Suppressor macrophage (primary cell): ENCODE measurements around the gene SCLT1.
"Not testable (repeated sequence)": the region's sequence is repeated elsewhere in the genome, so short reads cannot be mapped to it uniquely, and the experiment has no call there.

Source experiments
- DNase-seq, 4 experiments: peaks; one replicate each; pipeline ENCODE4 v3.0.0-alpha.2; 2020 to 2022
- total RNA-seq, 17 experiments: gene quantifications; one replicate each; lab custom pipeline; 2026; ENCODE audit warnings: mixed read lengths in 6 of 17, inconsistent platforms in 3 of 17; lab: John Stamatoyannopoulos, UW

The SCLT1 gene
- 13.7 to 34.5 (median 23.1) reads per million in 17 experiments for total RNA-seq

- DNase-seq, result peak; percentile 99 to 100 (median 100)
Measured at GRCh38 chr4:129093191-129093920, at the start of gene SCLT1. Gene SCLT1 (minus strand): TSS chr4:129093539. CDS start chr4:129093103, 436 bp downstream.

GRCh38 chr4:129140521-129140920 is 47.2 kb upstream of the SCLT1 start:
- DNase-seq, result peak in 1 of 4 experiments; percentile 13

DNA sequence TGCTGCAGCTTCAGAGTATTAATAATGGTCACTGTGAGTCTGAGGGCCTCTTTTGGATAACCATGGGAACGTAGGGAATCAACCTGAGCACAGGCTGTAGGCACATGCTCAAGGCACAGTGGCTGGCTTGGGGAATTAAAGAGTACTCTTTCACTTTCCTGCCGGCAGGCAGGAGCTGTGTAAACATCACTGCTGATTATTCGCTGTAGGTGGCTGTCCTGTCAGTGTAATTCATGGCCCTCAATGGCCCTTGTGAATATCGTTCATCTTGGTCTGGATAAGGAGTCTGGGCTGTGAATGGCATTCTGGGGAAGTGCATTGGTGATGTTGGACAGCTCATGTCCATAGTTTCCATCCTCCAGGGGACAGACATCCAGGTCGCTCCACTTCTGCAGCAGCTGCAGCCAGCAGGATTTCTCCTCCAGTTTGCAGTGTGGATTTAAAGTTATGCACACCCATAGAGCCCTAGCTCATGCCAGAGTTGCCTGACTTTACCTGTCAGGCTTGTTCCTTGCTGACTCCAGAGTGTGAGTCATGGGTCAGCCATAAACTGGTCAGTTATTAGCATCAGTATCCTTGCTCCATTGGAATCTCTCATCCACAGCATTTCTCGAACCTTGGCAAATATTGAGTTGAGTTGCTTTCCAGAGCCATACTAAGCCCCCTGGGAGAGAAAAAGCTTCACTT is 45.6 kb upstream of the SCLT1 start:
- no peak for DNase-seq

DNA sequence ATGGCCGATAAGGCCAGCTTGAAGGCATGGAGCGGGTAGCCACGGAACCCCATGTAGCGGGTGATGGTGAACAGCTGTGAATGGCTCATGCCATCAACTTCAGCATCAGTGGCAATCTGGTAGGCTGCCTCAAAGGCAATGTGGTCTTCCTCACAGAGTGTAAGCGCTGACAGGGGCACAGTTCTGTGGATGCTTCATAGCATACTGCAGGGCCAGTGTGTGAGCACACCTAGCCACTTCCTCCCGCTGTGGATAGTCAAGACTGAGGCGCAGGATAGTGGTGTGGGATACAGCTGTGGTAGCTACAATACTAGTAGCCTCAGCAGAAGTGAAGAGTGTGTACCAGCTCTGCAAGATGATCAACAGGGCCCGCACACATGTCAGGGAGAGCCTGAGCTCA is 43.1 kb upstream of the SCLT1 start:
- no peak for DNase-seq

DNA sequence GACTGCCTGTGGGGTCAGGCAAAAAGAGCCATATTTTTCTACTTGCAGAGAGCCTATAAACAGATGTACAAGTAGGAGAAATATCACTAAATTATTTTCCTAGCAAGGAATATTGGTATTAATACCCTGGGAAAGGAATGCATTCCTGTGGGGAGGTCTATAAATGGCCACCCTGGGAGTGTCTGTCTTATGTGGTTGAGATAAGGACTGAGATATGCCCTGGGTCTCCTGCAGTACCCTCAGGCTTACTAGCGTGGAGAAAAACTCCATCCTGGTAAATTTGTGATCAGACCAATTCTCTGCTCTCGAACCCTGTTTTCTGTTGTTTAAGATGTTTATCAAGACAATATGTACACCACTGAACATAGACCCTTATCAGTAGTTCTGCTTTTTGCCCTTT is 38.0 kb upstream of the SCLT1 start:
- DNase-seq, result no peak

DNA sequence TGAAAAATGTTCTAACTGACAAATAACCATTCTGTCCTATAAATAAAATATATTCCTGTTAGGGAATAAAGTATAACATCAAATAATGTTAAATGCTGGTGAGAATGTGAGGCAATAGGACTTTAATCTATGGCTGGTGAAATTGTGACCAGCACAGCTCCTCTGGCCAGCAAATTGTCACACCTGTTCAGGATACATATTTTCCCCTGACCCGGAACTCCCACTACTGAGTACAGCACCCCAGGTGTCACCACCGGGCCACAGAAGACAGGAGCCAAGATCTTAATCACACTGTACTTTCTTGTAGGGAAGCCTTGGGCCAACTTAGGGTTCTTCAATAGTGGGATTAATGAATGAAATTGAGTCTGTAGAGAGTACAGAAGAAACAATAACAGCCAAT is 35.8 kb upstream of the SCLT1 start:
- no peak for DNase-seq

DNA sequence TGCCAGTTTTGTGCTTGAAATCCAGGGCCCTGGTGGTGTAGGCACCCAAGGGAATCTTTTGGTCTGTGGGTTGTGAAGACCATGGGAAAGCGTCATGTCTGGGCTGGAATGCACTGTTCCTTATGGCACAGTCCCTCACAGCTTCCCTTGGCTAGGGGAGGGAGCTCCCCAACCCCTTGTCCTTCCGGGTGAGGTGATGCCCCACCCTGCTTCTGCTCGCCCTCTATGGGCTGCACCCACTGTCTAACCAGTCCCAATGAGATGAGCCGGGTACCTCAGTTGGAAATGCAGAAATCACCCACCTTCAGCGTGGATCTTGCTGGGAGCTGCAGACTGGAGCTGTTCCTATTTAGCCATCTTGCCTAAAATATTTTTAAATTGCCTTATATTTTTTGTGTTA is 33.3 kb upstream of the SCLT1 start:
- not testable (repeated sequence) for DNase-seq

GRCh38 chr4:129117705-129118104 is 24.4 kb upstream of the SCLT1 start:
- no peak for DNase-seq

- no peak for DNase-seq
Measured at GRCh38 chr4:129113919-129114318, 20.6 kb upstream of the SCLT1 start.

DNA sequence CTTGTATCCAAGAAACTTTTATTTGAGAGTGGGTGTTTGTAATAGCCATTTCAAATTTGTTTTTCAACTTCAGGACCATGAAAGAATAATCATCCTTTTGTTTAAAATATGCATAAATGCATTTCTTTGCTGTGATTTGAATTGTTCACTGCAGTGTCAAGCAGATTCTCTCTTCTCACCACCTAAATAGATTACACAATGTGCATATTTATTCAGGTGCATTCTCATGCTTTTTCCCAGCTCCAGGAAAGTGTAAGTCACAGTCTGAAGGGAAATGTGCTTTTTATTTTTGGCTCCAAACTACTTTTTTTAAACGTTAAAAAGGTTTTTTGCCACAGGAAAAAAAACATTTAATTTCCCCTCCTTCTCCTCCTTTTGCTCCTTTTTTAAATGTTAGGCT is 20.1 kb upstream of the SCLT1 start:
- DNase-seq, result no peak

GRCh38 chr4:129111919-129112318 is 18.6 kb upstream of the SCLT1 start:
- DNase-seq, result no peak

DNA sequence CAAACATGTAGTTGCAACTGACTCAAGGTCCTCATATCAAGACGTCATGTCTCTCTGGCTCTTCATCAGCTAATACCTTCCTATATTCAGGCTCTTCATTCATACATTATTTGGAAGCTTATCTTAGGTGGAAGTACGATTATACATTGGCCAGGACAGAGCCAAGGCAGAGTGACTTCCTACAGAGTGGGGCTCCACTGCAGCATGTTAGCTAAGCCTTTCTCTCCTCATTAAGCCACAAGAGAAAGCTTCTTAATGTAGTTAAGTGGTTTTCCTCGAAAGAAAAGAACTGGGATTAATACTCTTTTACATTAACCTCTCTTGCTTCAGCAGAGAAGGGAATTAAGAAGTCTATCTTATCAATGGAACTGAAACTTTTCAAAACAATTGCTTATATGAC is 17.6 kb upstream of the SCLT1 start:
- DNase-seq, result no peak

DNA sequence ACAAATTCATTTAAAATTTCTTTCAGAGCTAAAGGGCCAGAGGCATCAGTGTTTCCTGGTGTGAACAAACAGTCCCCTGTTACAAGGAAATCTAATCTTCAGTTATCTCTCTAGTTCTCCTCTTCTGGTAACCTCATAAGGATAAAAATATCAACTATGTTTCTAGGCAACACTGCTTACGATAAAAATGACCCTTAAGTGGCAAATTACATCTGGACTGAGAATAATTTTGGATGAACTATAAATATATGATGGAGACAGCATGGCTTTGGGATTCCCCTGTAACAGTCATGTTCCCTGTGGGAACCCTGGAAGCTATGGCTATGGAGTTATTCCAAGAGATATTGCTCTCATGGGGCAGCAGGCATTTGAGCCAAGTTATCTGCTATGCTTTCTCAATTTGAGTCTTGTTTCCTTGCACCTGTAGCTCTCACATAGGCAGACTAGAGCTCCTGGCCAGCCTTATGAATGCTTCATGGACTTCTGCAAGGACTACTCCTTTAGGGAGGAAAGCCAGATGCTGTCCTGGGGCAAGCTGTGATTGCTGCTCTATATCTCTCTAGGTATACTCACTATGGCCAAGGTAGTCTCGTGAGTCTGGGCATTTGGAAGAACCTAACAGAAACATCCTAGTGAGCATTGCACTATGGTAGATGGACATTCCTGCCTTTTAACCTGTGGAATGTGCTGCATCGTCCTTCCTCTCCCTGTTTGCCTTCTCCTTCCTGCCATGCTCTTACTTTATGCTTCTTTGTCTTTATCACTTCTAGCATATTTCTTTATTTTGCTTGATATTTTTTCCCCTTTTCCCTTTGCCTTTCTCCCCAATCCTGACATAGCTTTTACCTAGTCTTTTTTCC is 16.9 kb upstream of the SCLT1 start:
- no peak for DNase-seq

DNA sequence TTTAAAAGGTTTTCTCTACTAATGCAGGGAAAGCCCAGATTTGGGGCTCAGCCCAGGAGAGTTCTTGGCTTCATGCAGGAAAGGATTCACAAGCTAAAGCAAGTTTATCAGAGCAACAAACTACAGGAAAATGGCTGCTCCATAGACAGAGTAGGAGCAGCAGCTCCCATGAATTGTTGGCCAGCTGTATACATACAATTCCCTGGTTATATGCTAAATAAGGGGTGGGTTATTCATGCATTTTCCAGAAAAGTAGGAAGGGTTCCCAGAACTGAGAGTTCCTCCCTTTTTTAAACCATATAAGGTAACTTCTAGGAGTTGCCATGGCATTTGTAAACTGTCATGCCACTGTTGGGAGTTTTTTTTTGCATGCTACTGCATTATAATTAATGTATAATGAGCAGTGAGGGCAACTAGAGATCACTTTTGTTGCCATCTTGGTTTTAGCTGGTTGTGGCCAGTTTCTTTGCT is 5.2 kb upstream of the SCLT1 start:
- no peak for DNase-seq

GRCh38 chr4:129095811-129096454 is 2.6 kb upstream of the SCLT1 start, which contains the start of gene C4orf33:
Gene C4orf33 (plus strand): TSS chr4:129096152. CDS start chr4:129102611, 6,459 bp downstream.
- peak; percentile 83 to 93 (median 88) for DNase-seq

DNA sequence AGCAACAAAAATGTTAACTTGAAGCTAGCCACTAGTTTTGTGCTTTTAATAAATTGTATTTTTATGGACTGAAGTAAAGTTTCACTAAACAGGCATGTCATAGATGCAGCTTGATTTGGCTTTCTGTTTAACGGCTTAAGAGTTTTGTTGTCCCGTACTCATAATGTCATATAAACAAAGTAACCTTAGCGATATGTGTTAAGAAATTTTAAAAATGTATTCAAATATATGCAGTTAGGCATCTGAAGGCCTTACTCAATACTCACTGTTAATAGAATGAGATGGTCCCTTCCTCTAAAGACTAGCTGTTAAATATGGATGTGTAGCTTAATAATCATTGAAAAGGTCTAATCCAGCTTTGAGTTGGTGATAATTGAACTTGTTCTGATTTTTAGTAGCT is 1.0 kb upstream of the SCLT1 start:
- DNase-seq, result no peak

DNA sequence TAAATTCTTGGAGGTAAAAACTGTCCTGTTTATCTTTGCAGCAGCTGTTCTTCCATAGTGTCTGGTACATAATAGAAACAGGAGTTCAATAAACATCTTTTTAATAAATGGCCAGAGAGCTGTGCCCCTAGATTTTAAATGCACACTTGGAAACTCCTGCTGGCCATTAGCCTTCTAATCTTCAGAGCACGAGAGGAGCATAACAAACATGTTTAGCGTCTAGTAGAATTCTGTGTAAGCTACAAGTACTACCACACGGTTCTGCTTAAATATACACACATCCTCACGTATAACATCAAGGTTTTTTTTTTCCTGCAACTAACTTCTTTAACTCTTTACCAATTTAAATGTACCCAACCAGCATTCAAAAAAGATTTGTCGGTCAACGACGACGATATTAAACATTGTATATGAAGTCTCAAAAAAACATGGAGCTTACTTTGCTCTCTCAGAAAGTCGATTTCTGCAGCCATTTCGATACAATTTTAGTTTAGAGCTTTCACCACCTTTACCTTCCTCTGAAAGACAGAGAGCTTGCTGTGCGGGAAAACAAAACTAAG is 628 bp downstream of the SCLT1 start:
- peak in 2 of 4 experiments; percentile 11 to 34 for DNase-seq

- no peak for DNase-seq
Measured at GRCh38 chr4:129087516-129087915, 5.8 kb downstream of the SCLT1 start.

GRCh38 chr4:129085472-129085871 is 7.9 kb downstream of the SCLT1 start:
- no peak for DNase-seq

DNA sequence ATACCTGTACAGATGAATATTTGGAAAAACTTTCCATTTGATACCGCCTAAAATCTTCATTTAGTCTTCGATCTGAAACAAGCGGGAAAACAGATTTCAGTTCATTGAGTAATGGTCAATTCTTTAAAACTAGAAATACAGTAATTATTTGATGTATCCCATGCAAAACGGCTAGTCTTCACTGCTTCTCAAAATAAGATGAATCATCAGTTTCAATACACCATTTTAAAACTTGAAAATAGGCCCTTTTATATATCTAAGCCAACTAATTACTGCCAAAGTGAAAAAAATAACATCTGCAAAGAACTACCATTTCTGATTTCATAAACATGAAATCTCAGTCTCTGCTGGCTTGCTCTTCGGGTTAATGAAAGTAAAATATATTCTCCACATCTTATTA is 11.0 kb downstream of the SCLT1 start:
- DNase-seq, result no peak

GRCh38 chr4:129080129-129080528 is 13.2 kb downstream of the SCLT1 start:
- DNase-seq, result no peak

- peak in 2 of 4 experiments; percentile 22 to 41 for DNase-seq
Measured at GRCh38 chr4:129077326-129077725, 16.0 kb downstream of the SCLT1 start.
